Measurements from ENCODE around the gene PMM2.

DNA sequence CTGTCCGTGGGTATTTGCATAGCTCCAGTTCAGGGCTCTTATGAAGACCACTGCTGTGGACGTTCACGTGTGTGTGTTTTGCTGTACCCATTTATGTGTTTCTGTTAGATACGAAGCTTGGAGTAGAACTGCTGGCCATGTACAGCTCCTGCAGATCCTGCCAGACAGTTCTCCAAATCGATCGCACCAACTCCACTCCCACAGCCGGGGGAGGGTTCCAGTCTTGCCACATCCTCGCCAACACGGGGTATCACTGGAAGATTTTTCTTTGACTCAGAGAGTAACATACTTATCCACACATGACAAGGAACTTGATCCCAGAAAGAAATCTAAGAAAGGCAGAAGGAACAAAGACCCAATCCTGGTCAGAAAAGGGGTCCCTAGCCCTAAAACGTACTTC is 37.6 kb upstream of the PMM2 start:
- no peak for TF ChIP-seq POLR2A (IDR thresholded peaks at IDR 0.05)
- TF ChIP-seq, protein P1, sequence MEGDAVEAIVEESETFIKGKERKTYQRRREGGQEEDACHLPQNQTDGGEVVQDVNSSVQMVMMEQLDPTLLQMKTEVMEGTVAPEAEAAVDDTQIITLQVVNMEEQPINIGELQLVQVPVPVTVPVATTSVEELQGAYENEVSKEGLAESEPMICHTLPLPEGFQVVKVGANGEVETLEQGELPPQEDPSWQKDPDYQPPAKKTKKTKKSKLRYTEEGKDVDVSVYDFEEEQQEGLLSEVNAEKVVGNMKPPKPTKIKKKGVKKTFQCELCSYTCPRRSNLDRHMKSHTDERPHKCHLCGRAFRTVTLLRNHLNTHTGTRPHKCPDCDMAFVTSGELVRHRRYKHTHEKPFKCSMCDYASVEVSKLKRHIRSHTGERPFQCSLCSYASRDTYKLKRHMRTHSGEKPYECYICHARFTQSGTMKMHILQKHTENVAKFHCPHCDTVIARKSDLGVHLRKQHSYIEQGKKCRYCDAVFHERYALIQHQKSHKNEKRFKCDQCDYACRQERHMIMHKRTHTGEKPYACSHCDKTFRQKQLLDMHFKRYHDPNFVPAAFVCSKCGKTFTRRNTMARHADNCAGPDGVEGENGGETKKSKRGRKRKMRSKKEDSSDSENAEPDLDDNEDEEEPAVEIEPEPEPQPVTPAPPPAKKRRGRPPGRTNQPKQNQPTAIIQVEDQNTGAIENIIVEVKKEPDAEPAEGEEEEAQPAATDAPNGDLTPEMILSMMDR (IDR thresholded peaks at IDR 0.05 in 4 of 5, conservative IDR thresholded peaks at IDR 0.05 in 1 of 5): no peak

Data from gastrocnemius medialis (tissue), 4 donors.